T-helper 2 cell (primary cell): ENCODE data around the gene B4GAT1.
A peak's percentile ranks its signal among the peaks of the same experiment; 100 is the strongest.
"Not testable (repeated sequence)": the region's sequence is repeated elsewhere in the genome, so short reads cannot be mapped to it uniquely, and the experiment has no call there.

ENCODE experiments used
- DNase-seq, 5 experiments: peaks; one replicate each; pipeline versions ENCODE4 v3.0.0 to v3.0.0-alpha.2; 2012 to 2022

B4GAT1 gene

DNA sequence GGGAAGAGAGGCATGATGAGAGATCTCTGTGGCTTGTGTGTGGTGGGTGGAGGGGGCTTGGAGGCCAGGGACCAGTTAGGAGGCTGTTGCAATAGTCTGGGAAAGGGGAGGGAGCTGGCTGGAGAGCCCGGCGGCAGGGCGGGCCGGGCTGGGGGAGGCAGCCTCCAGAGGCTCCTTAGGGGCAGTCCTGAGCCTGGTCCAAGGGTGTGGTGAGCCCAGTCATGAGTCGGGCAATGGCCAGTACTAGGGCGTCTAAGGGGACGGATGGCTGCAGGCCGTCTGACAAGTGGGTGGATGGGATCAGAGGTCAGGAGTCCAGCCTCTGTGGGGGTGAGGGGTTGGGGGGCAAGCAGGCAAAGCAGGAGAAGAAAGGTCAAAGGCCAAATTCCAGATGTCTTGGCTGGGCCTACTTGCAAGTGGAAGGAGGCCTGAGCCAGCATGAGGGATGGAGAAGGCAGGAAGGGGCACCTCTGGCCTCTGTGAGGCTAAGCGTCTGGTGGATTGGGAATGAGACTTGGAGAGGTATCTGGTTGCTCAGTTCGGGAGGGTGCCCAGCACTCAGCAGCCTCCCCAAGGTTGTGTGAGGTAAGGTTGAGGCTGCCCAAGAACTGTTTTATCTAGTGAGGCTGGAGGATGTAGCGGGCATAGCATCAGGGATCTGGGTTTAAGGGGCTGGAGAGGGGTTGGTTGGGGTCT, 24.5 kb downstream of the B4GAT1 start:
- DNase-seq, result no peak

DNA sequence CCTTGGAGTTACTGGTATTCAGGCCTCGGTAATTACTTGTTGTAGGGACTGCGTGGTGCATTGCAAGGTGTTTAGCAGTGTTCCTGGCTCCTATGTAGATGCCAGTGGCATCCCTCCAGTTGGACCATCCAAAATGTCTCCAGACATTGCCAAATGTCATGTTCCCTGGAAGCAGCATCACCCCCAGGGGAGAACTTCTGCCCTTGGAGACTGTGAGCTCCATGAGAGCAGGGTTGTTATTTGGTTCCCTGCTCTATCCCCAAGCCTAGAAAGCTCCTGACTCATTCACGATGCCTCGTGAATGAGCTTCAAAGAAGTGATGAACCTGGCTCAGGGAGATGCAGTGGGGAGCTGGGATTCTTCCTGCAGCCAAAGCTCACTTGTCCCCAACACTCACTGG, 25.8 kb downstream of the B4GAT1 start:
- no peak for DNase-seq

DNA sequence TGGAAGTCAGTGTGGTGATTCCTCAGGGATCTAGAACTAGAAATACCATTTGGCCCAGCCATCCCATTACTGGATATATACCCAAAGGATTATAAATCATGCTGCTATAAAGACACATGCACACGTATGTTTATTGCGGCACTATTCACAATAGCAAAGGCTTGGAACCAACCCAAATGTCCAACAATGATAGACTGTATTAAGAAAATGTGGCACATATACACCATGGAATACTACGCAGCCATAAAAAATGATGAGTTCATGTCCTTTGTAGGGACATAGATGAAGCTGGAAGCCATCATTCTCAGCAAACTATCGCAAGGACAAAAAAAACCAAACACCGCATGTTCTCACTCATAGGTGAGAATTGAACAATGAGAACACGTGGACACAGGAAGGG, 26.7 kb downstream of the B4GAT1 start:
- not testable (repeated sequence) for DNase-seq

DNA sequence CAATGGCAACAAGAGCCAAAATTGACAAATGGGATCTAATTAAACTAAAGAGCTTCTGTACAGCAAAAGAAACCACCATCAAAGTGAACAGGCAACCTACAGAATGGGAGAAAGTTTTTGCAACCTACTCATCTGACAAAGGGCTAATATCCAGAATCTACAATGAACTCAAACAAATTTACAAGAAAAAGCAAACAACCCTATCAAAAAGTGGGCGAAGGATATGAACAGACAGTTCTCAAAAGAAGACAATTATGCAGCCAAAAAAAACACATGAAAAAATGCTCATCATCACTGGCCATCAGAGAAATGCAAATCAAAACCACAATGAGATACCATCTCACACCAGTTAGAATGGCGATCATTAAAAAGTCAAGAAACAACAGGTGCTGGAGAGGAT, 27.1 kb downstream of the B4GAT1 start:
- DNase-seq, result not testable (repeated sequence)

DNA sequence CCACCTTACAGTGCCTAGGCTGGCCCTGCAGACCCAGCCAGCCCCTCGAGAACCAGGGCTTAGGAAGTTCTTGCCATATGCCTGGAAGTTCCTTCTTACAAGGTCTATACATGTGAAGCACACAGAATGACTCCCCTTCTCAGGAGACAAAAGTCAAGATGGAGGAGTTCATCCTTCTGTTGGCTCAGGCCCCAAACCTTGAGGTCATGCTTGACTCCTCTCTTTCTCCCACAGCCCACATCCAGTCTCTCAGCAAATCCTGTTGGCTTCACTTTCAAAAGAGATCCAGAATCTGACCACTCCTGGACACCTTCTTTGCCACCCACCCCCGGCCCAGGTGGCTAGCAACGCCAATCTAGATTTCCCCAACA, 28.8 kb downstream of the B4GAT1 start:
- no peak for DNase-seq

DNA sequence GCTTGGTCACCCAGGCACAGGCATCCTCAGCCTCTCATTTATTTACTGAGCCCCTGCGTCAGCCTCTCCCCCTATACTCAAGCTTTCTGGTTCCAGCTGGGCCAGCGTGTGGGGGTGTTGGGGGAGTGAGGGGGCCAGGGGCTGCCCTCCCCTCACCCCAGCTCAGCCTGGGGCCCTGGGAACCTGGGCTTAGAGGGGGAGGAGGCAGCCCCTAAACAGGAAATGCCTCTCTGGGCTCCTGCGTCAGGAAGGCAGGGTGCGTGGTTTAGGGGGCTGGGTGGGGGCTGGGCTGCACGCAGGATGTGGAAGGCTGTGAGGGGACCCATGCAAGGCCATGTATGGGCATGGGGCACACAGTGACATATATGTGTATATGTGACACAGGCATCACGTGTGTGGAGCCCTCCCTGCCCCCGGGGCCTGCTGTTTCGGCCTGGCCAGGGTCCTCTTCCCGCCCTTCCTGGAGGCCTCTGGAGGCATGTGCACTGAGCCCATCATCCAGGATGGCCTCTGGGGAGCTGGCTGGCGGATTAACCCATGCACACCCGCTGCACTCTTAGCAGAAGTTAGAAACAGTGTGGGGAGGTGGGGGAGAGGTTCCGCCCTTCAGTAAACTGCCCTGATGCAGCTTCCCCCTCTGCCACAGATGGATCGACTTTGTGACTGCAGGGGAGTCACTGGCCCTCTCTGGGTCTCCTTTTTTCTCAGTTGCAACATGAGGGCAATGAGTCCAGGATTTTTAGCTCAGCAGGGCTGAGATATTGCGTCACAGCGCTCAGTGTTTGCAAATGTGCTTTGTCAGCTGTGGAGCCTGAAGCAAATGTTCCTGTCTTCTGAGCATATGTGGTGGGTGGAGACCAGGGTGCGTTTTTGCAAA, 29.5 kb downstream of the B4GAT1 start:
- peak in 2 of 5 experiments; percentile 70 to 79 for DNase-seq

DNA sequence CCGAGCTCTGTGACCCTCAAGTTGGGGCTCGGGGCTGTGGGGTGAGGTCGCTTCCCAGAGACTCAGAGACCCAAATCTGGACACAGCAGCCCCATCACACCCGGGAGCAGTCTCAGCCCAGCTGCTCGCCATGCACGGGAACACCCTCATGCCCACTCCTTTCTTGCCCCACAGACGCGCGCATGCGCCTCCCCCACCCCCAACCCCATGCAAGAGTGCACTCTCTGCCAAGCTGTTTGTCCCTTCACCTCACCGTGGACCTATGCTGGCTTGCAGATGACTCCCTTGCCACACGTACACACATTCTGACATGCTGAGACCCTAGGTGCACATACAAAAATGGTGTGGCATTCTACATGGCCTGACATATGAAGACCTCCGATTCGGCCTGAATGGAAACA, 30.1 kb downstream of the B4GAT1 start:
- no peak for DNase-seq

DNA sequence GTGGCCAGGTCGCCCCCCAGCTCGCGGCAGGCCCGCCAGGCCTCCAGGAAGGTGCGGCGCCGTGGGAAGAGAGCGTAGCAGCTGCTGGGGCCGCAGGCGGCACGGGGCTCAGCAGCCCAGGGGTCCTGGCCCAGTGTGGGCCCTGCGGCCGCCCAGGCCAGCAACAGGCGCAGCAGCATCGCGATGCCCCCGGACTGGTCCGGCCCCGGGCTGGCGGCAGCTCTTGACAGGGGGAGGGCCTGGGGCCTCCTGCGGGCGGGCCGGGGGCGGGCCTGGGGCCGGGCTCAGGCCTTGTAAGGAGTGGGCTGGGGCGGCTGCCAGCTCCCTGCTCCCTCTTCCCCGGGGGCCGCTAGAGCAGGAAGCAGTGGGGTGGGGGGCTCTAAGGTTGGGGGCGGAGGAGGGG, 30.6 kb downstream of the B4GAT1 start, which contains the start of gene CD248:
Gene CD248 (minus strand): TSS at position 196 of the 403 bp plus-strand sequence. CDS start 17 bp downstream, at position 179.
- DNase-seq, result no peak

DNA sequence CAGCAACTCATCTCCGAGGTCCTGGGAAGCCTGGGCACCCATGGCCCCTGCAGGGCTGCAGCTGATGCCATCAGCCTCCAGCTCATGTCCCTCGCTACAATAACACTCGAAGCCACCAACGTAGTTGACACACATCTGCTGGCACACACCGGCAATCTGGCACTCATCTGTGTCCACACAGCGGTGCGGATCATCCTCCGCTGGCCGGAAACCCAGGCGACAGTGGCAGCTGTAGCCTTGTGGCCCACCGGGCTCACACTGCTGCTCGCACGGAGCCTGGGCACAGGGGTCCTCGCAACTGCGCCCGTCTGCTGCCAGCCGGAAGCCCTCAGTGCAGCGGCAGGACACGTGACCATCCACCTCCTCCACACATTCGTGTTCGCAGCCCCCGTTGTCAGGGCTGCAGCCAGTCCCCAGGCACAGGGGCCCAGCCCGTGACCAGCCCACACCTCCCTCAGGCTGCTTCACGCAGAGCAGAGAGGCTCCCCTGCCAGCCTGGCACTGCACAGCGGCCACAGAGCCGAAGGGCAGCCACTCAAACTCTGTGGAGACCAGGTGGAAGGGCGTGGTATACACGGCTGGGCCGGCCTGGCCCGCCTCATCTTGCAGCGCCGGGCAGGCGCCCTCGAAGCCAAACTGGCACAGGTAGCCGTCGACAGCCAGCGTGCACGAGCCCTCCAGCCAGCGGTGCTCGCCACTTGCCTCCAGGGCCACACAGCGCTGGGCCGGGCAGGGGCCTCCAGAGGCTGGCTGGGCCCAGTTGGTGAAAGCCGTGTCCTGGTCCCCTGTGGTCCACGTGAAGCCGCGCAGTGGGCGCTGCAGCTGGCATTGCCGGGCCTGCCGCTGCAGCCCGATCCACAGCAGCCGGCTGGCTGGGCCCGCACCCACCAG, 31.3 kb downstream of the B4GAT1 start:
- no peak for DNase-seq

DNA sequence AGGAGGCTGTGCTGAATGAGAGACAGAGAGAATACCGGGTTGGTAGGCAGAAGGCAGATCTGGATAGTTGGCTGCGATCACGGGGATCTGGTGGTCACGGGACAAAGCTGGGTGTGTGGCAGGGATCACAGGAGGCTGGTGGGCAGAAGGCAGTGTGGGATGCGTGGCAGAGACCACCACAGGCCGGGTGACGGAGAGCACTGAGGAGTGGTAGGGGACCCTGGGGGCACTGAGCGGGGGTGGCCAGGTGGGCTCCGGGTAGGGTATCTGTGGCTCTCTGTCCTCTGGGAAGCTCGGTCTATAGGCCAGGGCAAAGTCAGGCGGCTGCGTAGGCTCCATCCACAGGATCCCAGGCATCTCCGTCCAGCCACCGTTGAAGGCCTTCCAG, 31.9 kb downstream of the B4GAT1 start:
- DNase-seq, result no peak

DNA sequence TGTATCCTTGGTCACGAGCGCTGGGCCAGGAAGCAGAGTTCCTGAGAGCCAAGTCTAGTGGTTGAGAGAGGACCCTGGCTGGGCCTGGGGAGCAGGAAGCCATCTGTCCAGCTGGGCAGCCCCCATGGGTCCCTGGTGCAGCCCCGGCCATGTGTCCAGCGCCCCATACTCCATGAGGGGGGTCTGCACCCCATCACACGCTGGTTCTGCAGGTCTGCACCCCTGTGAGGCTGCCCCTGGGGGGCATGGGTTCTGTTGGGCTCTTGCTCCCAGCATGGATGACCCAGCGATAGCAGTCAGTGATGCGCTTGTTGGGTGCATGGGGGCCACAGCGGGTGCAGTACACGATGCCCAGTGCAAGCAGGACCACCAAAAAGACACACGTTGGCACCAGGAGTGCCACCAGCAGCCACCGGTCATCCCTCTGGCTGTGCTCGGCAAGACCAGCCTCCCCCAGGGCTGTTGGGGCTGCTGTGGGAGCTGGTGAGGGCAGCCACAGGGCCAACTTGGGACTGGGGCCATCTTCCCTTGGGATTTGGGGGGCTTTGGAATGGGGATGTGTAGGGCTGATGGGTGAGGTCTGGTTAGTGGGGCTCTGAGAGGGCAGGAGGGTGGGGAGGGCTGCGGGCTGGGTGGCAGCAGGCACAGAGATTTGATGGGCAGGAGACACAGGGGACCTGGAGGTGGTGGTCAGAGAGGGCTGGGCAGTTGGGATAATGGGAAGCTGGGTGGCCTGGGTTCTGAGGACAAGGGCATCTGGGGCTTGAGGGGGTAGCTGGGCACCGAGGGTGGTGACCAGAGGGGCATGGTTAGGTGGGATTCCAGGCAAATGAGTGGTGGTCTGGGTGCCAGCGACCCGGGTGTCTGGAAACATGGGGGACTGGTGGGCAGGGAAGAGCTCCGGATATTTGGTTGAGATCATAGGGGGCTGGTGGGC, 32.6 kb downstream of the B4GAT1 start:
- DNase-seq, result no peak

DNA sequence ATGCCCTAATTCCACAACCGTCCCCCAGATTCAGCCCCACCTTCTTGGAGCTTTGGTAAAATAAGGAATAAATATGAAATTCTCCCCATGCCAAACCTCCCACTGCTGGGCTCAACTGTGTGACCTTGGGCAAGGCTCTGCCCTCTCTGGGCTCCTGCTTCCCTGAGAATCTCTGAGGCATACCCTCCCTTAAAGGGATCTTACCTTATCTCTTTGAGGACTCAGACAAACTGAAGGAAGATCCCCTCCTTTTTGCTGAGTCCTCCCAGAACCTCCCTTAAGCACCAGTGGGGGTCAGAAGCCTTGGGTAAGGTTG, 33.3 kb downstream of the B4GAT1 start:
- no peak for DNase-seq

DNA sequence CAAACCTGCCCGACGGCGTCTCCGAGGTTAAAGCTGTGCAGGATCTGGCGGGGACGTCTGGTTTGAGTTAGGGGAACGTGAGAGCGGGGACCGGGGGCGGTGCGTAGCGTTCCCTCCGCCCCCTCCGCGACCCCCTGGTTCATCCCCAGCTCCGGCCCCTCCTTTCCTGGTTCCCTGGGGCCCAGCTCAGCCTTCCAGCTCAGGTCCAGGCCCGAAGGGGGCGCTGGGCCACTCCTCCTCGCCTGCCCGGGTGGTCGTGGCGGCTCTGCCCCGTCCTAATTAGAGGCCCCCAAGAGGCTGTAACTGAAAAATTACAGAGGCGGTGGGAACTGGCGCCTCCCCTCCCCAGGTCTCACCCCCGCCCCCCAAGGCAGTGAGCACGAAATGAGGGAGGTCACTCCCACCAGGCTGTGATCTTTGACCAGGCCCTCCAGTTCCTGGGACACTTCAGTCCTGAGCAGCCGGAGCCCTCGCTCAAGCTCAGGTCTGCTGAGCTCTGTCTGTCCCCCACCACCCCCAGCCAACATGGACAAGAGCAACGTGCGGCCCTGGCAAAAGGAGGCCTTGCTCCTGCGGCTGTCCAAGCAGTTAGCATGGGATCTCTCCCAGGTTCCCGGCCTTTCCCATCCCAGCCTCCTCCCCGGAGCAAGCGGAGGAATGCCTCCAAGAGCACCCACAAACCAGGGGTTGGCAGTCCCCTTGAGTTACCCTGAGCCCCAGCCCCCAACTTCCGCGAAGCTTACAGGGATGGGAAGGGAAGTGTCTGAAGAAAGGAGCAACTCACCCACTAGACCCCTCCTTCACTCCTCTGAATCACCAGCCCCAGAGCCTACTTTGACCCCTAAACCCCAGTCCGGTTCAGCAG, 33.9 kb downstream of the B4GAT1 start:
- DNase-seq, result no peak

DNA sequence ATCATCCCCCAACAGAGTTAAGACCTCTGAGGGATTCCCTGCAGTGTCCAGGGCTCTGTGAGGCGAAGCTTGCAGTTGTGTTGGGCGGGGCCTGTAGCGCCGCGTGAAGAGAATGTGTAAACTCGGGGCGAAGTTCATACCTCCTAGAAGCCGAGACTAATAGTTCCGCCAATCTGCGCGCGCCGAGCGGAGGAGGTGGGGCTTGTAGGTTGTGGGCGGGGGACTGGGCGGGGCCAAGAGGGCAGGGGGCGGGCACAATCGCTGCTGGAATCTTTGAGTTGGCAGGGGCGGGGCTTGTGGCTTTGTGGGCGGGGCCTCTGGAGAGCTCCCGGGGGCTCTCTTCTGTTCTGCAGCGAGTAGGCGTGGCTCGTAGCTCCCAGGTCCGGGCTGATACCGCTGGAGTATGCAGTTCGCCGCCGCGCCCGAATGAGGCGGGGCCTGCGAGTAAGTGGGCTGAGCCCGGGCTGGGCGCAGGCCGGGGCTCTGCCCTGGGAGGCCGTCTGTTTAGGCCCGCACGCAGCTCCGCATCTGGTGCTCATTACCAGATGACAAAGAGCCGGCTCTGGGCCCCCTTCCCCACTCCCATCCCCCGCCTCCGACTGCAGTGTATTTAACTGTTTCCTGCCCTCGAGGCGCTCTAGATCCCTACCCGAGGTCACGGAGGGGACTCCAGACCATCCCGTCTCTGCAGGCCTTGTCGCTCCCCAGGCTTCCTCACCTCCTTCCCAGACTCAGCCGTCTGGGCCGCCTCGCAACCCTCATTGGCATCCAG, 34.7 kb downstream of the B4GAT1 start:
- peak; percentile 91 to 99 (median 97) for DNase-seq

DNA sequence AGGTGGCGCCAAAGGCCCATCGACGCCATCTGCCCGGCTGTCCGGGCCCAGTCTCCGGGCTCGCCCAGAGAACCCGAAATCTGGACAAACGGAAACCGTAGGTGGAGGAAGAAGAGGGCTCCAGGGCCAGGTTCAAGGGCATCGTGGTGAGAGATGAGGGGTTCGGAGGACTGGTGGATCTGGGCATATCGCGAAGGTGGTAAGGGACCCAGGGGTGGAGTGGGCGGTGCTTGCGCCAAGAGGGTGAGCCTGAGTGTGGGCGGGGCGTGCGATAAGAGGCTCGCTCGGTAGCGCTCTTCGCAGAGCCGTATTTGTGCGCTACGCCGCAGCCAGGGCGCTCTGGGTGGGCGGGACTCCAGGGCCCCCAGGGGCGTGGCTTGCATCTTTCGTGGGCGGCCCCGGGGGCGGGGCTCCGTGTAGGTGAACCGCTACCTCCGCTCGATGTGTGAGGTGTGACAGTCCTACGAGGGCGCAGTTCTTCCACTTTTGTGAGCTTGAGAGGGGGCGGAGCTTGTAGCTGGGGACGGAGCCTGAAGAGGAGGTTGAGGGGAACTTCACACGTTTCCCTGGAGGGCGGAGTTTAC, 35.4 kb downstream of the B4GAT1 start:
- DNase-seq, result peak; percentile 74 to 99 (median 97)

DNA sequence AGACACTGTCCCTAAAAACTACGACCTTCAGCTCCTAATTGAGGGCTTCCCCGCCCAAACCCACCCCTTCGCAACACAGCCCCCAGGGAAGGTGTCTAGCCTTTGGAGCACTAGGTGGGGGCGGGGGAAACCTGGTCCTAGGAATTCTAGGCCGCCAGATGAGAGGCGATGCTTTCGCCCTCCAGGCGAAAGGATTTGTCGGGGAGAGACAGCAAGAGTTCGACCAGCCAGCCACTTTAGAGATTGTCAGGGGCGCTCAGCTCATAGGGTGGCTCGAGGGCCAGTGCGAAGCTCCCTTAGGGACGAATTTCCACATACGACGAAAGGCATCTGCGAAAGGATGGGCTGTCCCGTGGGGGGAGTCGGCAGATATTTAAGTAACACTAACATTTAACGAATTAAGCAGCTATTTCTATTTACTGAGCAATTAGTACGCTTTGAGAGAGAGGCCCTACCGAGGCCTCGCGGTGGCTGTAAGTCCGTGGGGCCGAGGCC, 35.9 kb downstream of the B4GAT1 start:
- DNase-seq, result no peak

DNA sequence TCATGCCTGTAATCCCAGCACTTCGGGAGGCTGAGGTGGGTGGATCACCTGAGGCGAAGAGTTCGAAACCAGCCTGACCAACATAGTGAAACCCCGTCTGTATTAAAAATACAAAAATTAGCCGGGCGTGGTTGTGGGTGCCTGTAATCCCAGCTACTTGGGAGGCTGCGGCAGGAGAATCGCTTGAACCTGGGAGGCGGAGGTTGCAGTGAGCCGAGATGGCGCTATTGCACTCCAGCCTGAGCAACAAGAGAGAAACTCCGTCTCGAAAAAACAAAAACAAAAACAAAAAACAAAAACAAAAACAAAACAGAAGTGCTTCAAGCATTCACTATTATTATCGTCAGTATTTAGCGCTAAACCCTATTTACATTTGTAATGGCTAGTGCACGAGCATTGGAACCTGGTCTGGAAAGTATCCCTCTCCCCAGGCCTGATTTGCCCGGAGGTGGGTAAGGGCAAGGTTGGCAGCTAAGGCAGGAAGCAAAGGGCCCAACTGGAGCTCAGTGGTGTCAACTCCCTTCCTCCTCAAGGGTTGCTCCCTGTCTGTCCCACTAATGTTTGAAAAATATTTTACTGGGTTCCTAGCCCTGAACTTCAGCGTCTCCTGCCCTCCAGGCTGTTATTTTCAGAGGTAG, 36.5 kb downstream of the B4GAT1 start:
- not testable (repeated sequence) for DNase-seq

DNA sequence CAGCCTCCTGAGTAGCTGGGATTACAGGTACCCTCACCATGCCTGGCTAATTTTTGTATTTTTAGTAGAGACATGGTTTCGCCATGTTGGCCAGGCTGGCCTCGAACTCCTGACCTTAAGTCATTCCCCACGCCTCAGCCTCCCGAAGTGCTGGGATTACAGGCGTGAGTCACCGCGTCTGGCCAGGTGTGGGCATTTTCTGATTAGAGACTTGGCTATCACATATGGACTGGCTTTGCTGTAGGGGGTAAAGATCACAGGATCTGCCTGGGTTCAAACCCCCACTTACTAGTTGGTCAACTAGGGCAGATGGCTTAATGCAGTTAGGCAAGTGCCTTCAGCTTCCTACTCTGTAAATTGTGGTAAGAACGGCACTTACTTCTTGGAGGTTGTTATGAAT, 37.1 kb downstream of the B4GAT1 start:
- DNase-seq, result no peak

DNA sequence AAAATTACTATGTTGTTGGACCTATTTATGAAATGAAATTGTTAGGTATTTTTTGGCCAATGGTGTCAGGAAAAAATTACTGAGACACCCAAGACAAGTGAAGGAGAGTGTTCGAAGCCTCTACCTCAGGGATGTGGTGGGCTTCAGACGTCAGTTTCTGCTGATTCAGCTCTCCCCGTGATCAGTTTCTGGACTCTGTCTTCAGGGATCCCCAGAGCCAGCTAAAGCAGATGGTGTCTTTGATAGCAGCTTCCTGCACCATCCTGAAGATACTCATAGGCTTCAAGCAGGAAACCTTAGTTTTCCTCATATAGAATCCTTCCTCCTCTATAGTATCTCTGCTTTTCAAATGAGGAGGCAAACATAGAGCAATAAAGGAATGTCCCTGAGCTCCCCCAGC, 38.0 kb downstream of the B4GAT1 start:
- DNase-seq, result no peak
